AG08395 (cell line): ENCODE measurements around the gene SLC48A1.

Source experiments
- DNase-seq: peaks from one replicate; pipeline ENCODE4 v3.0.0; 2012; ENCODE audit warnings: mixed read lengths, low spot score

The SLC48A1 gene

GRCh38 chr12:47773062-47773857 is at the start of gene SLC48A1:
Gene SLC48A1 (plus strand): TSS chr12:47773238. CDS start chr12:47773305, 67 bp downstream.
- DNase-seq = peak; percentile 89

GRCh38 chr12:47725091-47725772 is 47.8 kb upstream of the SLC48A1 start, which contains the start of gene ENDOU:
Gene ENDOU (minus strand): TSS chr12:47725490. CDS start chr12:47725413, 77 bp downstream.
- DNase-seq = no peak

GRCh38 chr12:47725893-47726292 is 47.1 kb upstream of the SLC48A1 start:
- DNase-seq = peak; percentile 92

- DNase-seq = peak; percentile 47
Observed at GRCh38 chr12:47729233-47729632, 43.8 kb upstream of the SLC48A1 start.

GRCh38 chr12:47730341-47730744 is 42.7 kb upstream of the SLC48A1 start:
- peak; percentile 61 for DNase-seq

- DNase-seq = no peak
Observed at GRCh38 chr12:47731723-47732122, 41.3 kb upstream of the SLC48A1 start.

- DNase-seq = no peak
Observed at GRCh38 chr12:47732504-47732903, 40.5 kb upstream of the SLC48A1 start.

GRCh38 chr12:47733142-47733541 is 39.9 kb upstream of the SLC48A1 start:
- no peak for DNase-seq

- DNase-seq = no peak
Observed at GRCh38 chr12:47734725-47735480, 38.1 kb upstream of the SLC48A1 start.

GRCh38 chr12:47735649-47736048 is 37.4 kb upstream of the SLC48A1 start:
- DNase-seq = no peak

- no peak for DNase-seq
Observed at GRCh38 chr12:47736216-47736615, 36.8 kb upstream of the SLC48A1 start.

- DNase-seq = peak; percentile 86
Observed at GRCh38 chr12:47736877-47737676, 36.0 kb upstream of the SLC48A1 start.

GRCh38 chr12:47737936-47738594 is 35.0 kb upstream of the SLC48A1 start:
- DNase-seq = no peak

- no peak for DNase-seq
Observed at GRCh38 chr12:47739297-47739696, 33.7 kb upstream of the SLC48A1 start.

- no peak for DNase-seq
Observed at GRCh38 chr12:47739979-47740378, 33.1 kb upstream of the SLC48A1 start.

- no peak for DNase-seq
Observed at GRCh38 chr12:47740606-47741339, 32.3 kb upstream of the SLC48A1 start.

GRCh38 chr12:47741340-47741703 is 31.7 kb upstream of the SLC48A1 start:
- DNase-seq = no peak

GRCh38 chr12:47742253-47742825 is 30.7 kb upstream of the SLC48A1 start:
- peak; percentile 46 for DNase-seq

GRCh38 chr12:47743311-47743860 is 29.7 kb upstream of the SLC48A1 start:
- DNase-seq = no peak
